GM10266 (cell line): ENCODE data around the gene CHORDC1.
"Not testable (repeated sequence)": the region's sequence is repeated elsewhere in the genome, so short reads cannot be mapped to it uniquely, and the experiment has no call there.

Source experiments
- DNase-seq: peaks from one replicate; pipeline ENCODE4 v3.0.0; 2012; ENCODE audit errors: extremely low spot score
- CTCF ChIP-seq: IDR thresholded peaks from 2 replicates; pipeline ENCODE4 v1.5.1; 2012; ENCODE audit warnings: mild to moderate bottlenecking, low read depth; ENCODE audit not compliant: control insufficient read depth, insufficient read depth; ENCODE audit errors: missing control alignments

The CHORDC1 gene

GRCh38 chr11:90176069-90176468 lies 46.8 kb downstream of the CHORDC1 start:
- no peak for TF ChIP-seq CTCF
- no peak for DNase-seq

- TF ChIP-seq CTCF, result no peak
These were observed 51.5 kb downstream of the CHORDC1 start for GRCh38 chr11:90171359-90171758.

GRCh38 chr11:90168571-90168970 lies 54.3 kb downstream of the CHORDC1 start:
- TF ChIP-seq CTCF, result no peak
- DNase-seq, result no peak

More at GRCh38 chr11:90171359-90171758, 51.5 kb downstream of the CHORDC1 start:
- DNase-seq, result no peak

GRCh38 chr11:90167704-90168103 lies 55.1 kb downstream of the CHORDC1 start:
- DNase-seq, result not testable (repeated sequence)

- not testable (repeated sequence) for DNase-seq
These were observed 55.8 kb downstream of the CHORDC1 start for GRCh38 chr11:90166982-90167573.
